Keratinocyte (primary cell): ENCODE results near the gene APLP2.

Source experiments
- EZH2 ChIP-seq: IDR thresholded peaks from one replicate; pipeline ENCODE4 v1.6.1; 2012; ENCODE audit warnings: inconsistent platforms, mild to moderate bottlenecking, low read length, moderate library complexity
- TF ChIP-seq, protein P1 (sequence below), 3 experiments: IDR thresholded peaks in 1 of 3; conservative IDR thresholded peaks in 1 of 3; optimal IDR thresholded peaks in 1 of 3; 2 replicates in 2 of 3; 3 replicates in 1 of 3; pipeline versions ENCODE3 to v1.5.1; 2011; ENCODE audit warnings: low read length in 3 of 3, mild to moderate bottlenecking in 3 of 3, moderate library complexity in 2 of 3, control low read depth in 1 of 3, inconsistent platforms in 1 of 3; ENCODE audit not compliant: insufficient read depth in 2 of 3; ENCODE audit errors: extremely low read depth in 1 of 3

DNA sequence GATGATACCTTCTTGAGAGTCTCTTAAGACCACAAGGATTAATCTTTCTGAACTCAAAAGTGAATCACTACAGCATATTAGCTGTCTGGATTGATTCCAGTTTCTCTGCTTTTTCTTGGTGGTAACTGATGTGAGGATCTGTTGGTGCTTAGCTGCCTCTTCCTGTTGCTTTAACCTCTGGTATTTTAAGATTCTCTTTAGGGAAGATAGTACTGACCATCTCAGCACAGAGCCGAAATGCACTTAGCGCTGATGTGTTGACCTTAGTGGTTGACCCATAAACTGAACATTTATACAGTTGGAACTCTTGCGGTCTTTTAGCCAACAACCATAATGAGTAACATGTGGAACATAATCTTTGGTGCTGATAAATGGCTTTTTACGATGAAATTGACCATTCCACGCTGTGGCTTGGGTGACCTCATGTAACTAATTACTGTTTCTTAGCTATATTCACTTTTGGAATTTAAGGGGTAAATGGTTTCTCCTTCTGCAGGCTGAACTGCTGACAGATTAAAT lies 33.7 kb downstream of the APLP2 start:
- TF ChIP-seq, protein P1, sequence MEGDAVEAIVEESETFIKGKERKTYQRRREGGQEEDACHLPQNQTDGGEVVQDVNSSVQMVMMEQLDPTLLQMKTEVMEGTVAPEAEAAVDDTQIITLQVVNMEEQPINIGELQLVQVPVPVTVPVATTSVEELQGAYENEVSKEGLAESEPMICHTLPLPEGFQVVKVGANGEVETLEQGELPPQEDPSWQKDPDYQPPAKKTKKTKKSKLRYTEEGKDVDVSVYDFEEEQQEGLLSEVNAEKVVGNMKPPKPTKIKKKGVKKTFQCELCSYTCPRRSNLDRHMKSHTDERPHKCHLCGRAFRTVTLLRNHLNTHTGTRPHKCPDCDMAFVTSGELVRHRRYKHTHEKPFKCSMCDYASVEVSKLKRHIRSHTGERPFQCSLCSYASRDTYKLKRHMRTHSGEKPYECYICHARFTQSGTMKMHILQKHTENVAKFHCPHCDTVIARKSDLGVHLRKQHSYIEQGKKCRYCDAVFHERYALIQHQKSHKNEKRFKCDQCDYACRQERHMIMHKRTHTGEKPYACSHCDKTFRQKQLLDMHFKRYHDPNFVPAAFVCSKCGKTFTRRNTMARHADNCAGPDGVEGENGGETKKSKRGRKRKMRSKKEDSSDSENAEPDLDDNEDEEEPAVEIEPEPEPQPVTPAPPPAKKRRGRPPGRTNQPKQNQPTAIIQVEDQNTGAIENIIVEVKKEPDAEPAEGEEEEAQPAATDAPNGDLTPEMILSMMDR (optimal IDR thresholded peaks at IDR 0.05 in 1 of 3, IDR thresholded peaks at IDR 0.05 in 1 of 3, conservative IDR thresholded peaks at IDR 0.05 in 1 of 3; ENCODE audit: extremely low read depth in 1 of 3, insufficient read depth in 2 of 3, low read length in 3 of 3): no peak
- TF ChIP-seq EZH2: no peak
